Mesenchymal stem cell (in vitro differentiated cells and primary cell): ENCODE results near the gene BPIFB3.

Source experiments
- DNase-seq: peaks from one replicate; pipeline ENCODE4 v3.0.0-alpha.2; 2013
- H2AFZ ChIP-seq: one replicate; pipeline ENCODE4 v1.6.1; 2013; ENCODE audit warnings: low read depth, mild to moderate bottlenecking, control low read depth, inconsistent platforms, low read length, moderate library complexity
- H2AK5ac ChIP-seq: 2 replicates; pipeline ENCODE4 v1.6.1; 2013; ENCODE audit warnings: low read length, moderate library complexity, mild to moderate bottlenecking, inconsistent platforms; ENCODE audit not compliant: severe bottlenecking
- H2BK120ac ChIP-seq: one replicate; pipeline ENCODE4 v1.6.1; 2013; ENCODE audit warnings: low read depth, mild to moderate bottlenecking, inconsistent platforms, low read length, moderate library complexity
- H2BK12ac ChIP-seq, 2 experiments: one replicate each; pipeline ENCODE4 v1.6.1; 2013; ENCODE audit warnings: inconsistent platforms in 2 of 2, low read length in 2 of 2, mild to moderate bottlenecking in 2 of 2, moderate library complexity in 2 of 2, control low read depth in 1 of 2
- H2BK15ac ChIP-seq: one replicate; pipeline ENCODE4 v1.6.1; 2013; ENCODE audit warnings: mild to moderate bottlenecking, low read depth, inconsistent platforms; ENCODE audit not compliant: poor library complexity, severe bottlenecking
- H2BK5ac ChIP-seq: 2 replicates; pipeline ENCODE4 v1.6.1; 2013; ENCODE audit warnings: low read depth, mild to moderate bottlenecking, low read length, control low read depth, inconsistent platforms; ENCODE audit not compliant: poor library complexity, severe bottlenecking
- H3K14ac ChIP-seq, 2 experiments: one replicate each; pipeline ENCODE4 v1.6.1; 2013; ENCODE audit warnings: inconsistent platforms in 2 of 2, low read length in 2 of 2, control low read depth in 1 of 2, mild to moderate bottlenecking in 1 of 2, moderate library complexity in 1 of 2
- H3K18ac ChIP-seq, 2 experiments: one replicate each; pipeline ENCODE4 v1.6.1; 2013; ENCODE audit warnings: inconsistent platforms in 2 of 2, low read length in 2 of 2, control low read depth in 1 of 2, low read depth in 1 of 2, mild to moderate bottlenecking in 1 of 2
- H3K23ac ChIP-seq, 2 experiments: one replicate each; pipeline ENCODE4 v1.6.1; 2013; ENCODE audit warnings: inconsistent platforms in 2 of 2, low read length in 2 of 2, mild to moderate bottlenecking in 2 of 2, moderate library complexity in 2 of 2, control low read depth in 1 of 2
- H3K27ac ChIP-seq: 2 replicates; pipeline ENCODE4 v1.5.1; 2013; ENCODE audit warnings: mild to moderate bottlenecking, moderate library complexity, low read length, control low read depth, inconsistent platforms; ENCODE audit not compliant: poor library complexity, severe bottlenecking
- H3K27me3 ChIP-seq, 2 experiments: 2 replicates each; pipeline versions ENCODE4 v1.6.1 to v1.7.0; 2013; ENCODE audit warnings: low read length in 2 of 2, mild to moderate bottlenecking in 2 of 2, moderate library complexity in 2 of 2, control low read depth in 1 of 2, inconsistent platforms in 1 of 2; ENCODE audit not compliant: control insufficient read depth in 1 of 2, insufficient read depth in 1 of 2
- H3K36me3 ChIP-seq, 2 experiments: 2 replicates each; pipeline versions ENCODE4 v1.6.1 to v1.7.0; 2013; ENCODE audit warnings: low read length in 2 of 2, control low read depth in 1 of 2, inconsistent platforms in 1 of 2, low read depth in 1 of 2, mild to moderate bottlenecking in 1 of 2; ENCODE audit not compliant: insufficient read depth in 2 of 2, control insufficient read depth in 1 of 2
- H3K4ac ChIP-seq, 2 experiments: one replicate each; pipeline ENCODE4 v1.6.1; 2013; ENCODE audit warnings: inconsistent platforms in 2 of 2, low read length in 2 of 2, mild to moderate bottlenecking in 2 of 2, moderate library complexity in 2 of 2, control low read depth in 1 of 2, low read depth in 1 of 2
- H3K4me1 ChIP-seq: 2 replicates; pipeline ENCODE4 v1.6.1; 2013; ENCODE audit warnings: low read depth, low read length, control low read depth; ENCODE audit not compliant: control insufficient read depth, insufficient read depth
- H3K4me2 ChIP-seq: 2 replicates; pipeline ENCODE4 v1.6.1; 2013; ENCODE audit warnings: low read length, mild to moderate bottlenecking, inconsistent platforms; ENCODE audit not compliant: poor library complexity, severe bottlenecking
- H3K4me3 ChIP-seq, 2 experiments: 2 replicates each; pipeline versions ENCODE4 v1.5.1 to v1.7.0; 2013; ENCODE audit warnings: low read length in 2 of 2, mild to moderate bottlenecking in 2 of 2, control low read depth in 1 of 2, low read depth in 1 of 2; ENCODE audit not compliant: insufficient read depth in 1 of 2
- H3K79me1 ChIP-seq: replicated peaks from 2 replicates; pipeline ENCODE4 v1.6.1; 2013; ENCODE audit warnings: mild to moderate bottlenecking, control low read depth, low read length, inconsistent platforms; ENCODE audit not compliant: poor library complexity, severe bottlenecking
- H3K9ac ChIP-seq: 2 replicates; pipeline ENCODE4 v1.7.0; 2013; ENCODE audit warnings: mild to moderate bottlenecking, low read length, moderate library complexity
- H3K9me3 ChIP-seq: 2 replicates; pipeline ENCODE4 v1.7.0; 2013; ENCODE audit warnings: mild to moderate bottlenecking, low read length; ENCODE audit not compliant: control insufficient read depth
- H4K8ac ChIP-seq: one replicate; pipeline ENCODE4 v1.6.1; 2013; ENCODE audit warnings: inconsistent platforms, mild to moderate bottlenecking, low read length, moderate library complexity
- H4K91ac ChIP-seq: one replicate; pipeline ENCODE4 v1.6.1; 2013; ENCODE audit warnings: mild to moderate bottlenecking, low read length, inconsistent platforms
- WGBS: methylation state at CpG from one replicate; pipeline ENCODE4 v1.1.7; 2013; ENCODE audit warnings: mixed read lengths; 5-methylcytosine and 5-hydroxymethylcytosine counted together

BPIFB3 gene

GRCh38 chr20:33110147-33110825, 56.6 kb downstream of the BPIFB3 start:
- no peak overlapping the region for H3K14ac ChIP-seq
- no peak overlapping the region for H3K4me2 ChIP-seq
- peaks cover 4 to 27% of the 10 kb centered on the region in 2 experiments for H3K27me3 ChIP-seq
- no peaks in the 10 kb centered on the region for H3K4me1 ChIP-seq
- no peak overlapping the region for H3K18ac ChIP-seq
- 79% methylated on average over 4 of the region's 8 CpGs for WGBS
- H2BK12ac ChIP-seq: no peak overlapping the region
- H3K79me1 ChIP-seq: no peaks in the 10 kb centered on the region
- H3K9me3 ChIP-seq: no peaks in the 10 kb centered on the region
- no peaks in the 10 kb centered on the region for H3K36me3 ChIP-seq
- no peak overlapping the region for H3K23ac ChIP-seq
- H4K8ac ChIP-seq: no peak overlapping the region
- H2AFZ ChIP-seq: no peak overlapping the region
- H2BK120ac ChIP-seq: no peak overlapping the region
- no peak overlapping the region for H3K9ac ChIP-seq
- DNase-seq: no peak
- no peak overlapping the region for H3K4me3 ChIP-seq
- no peak overlapping the region for H3K27ac ChIP-seq
- H2AK5ac ChIP-seq: no peak overlapping the region
- no peak overlapping the region for H2BK5ac ChIP-seq
- H3K4ac ChIP-seq: no peak overlapping the region
- H2BK15ac ChIP-seq: no peak overlapping the region
- no peak overlapping the region for H4K91ac ChIP-seq

- H2BK12ac ChIP-seq: no peak overlapping the region
- no peak overlapping the region for H2AK5ac ChIP-seq
- peaks cover 0 to 23% of the 10 kb centered on the region in 2 experiments for H3K27me3 ChIP-seq
- no peak overlapping the region for H2BK5ac ChIP-seq
- H3K4ac ChIP-seq: no peak overlapping the region
- H2BK120ac ChIP-seq: no peak overlapping the region
- no peak overlapping the region for H3K4me3 ChIP-seq
- H3K23ac ChIP-seq: no peak overlapping the region
- no peaks in the 10 kb centered on the region for H3K9me3 ChIP-seq
- no peaks in the 10 kb centered on the region for H3K36me3 ChIP-seq
- H3K4me1 ChIP-seq: no peaks in the 10 kb centered on the region
- no peak overlapping the region for H3K14ac ChIP-seq
- DNase-seq: no peak
- no peak overlapping the region for H4K91ac ChIP-seq
- H3K4me2 ChIP-seq: no peak overlapping the region
- H3K9ac ChIP-seq: no peak overlapping the region
- H4K8ac ChIP-seq: no peak overlapping the region
- H2AFZ ChIP-seq: no peak overlapping the region
- no peaks in the 10 kb centered on the region for H3K79me1 ChIP-seq
- H2BK15ac ChIP-seq: no peak overlapping the region
- no peak overlapping the region for H3K27ac ChIP-seq
- no peak overlapping the region for H3K18ac ChIP-seq
- 93% methylated on average over 5 of the region's 5 CpGs for WGBS
Observed at GRCh38 chr20:33111306-33111705, 57.6 kb downstream of the BPIFB3 start.

DNA sequence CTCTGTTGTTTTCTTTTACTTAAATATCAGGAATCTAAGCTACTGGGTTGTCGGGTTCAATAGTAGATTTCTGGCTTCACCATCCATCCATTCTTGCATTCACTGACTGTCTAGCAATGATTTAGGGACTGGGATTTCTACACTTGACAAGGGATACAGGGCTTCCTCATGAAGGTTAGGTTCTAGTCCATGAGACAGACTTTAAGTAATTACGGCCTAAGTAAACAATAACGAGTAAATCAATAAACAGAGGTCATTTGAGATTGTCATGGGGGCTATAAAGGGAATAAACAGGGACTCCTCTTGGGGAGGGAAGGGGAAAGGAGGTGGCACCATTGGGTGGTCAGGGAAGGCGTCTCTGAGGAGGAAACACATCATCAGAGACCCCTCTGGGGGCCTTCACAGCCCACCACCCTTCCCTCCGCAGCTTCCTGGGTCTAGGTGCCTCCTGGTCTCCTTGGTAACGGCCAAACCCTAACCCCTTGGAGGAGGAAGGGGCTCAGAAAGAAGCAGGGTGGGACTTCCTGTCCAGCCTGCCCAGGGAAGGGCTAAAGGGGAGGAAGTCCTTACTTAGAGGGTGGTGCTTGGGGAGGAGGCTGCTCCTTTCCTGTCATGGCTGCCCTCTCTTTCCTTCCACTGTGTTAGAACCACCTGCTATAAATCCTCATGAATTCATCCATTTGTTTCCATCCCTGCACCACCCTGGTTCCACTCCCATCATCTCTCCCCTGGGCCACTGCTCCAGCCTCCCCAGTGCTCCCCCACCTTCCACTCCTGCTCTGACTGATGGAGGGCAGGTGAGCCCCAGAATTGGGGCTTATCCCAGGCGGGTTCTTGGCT, 59.1 kb downstream of the BPIFB3 start:
- H3K23ac ChIP-seq: no peak overlapping the region
- no peak overlapping the region for H3K18ac ChIP-seq
- H3K27me3 ChIP-seq: peaks cover 0 to 23% of the 10 kb centered on the region in 2 experiments
- no peaks in the 10 kb centered on the region for H3K79me1 ChIP-seq
- H3K4ac ChIP-seq: no peak overlapping the region
- H3K9ac ChIP-seq: no peak overlapping the region
- H2BK15ac ChIP-seq: no peak overlapping the region
- H3K4me1 ChIP-seq: no peaks in the 10 kb centered on the region
- H3K4me2 ChIP-seq: no peak overlapping the region
- H4K91ac ChIP-seq: no peak overlapping the region
- no peak overlapping the region for H2BK5ac ChIP-seq
- no peak overlapping the region for H3K27ac ChIP-seq
- H3K36me3 ChIP-seq: no peaks in the 10 kb centered on the region
- DNase-seq: no peak
- no peak overlapping the region for H2BK120ac ChIP-seq
- no peak overlapping the region for H2AK5ac ChIP-seq
- no peak overlapping the region for H3K14ac ChIP-seq
- 86% methylated on average over 4 of the region's 7 CpGs for WGBS
- no peak overlapping the region for H2AFZ ChIP-seq
- no peak overlapping the region for H3K4me3 ChIP-seq
- no peak overlapping the region for H4K8ac ChIP-seq
- no peak overlapping the region for H2BK12ac ChIP-seq
- no peaks in the 10 kb centered on the region for H3K9me3 ChIP-seq

GRCh38 chr20:33113387-33113908, 59.7 kb downstream of the BPIFB3 start:
- H3K4me3 ChIP-seq: no peak overlapping the region
- no peak overlapping the region for H2BK12ac ChIP-seq
- H3K4me1 ChIP-seq: no peaks in the 10 kb centered on the region
- no peak overlapping the region for H3K4me2 ChIP-seq
- H3K27ac ChIP-seq: no peak overlapping the region
- no peak overlapping the region for H2BK15ac ChIP-seq
- H3K9ac ChIP-seq: no peak overlapping the region
- no peak overlapping the region for H3K14ac ChIP-seq
- no peak overlapping the region for H3K23ac ChIP-seq
- no peak for DNase-seq
- no peak overlapping the region for H4K91ac ChIP-seq
- H2BK120ac ChIP-seq: no peak overlapping the region
- no peaks in the 10 kb centered on the region for H3K9me3 ChIP-seq
- H3K27me3 ChIP-seq: peaks cover 0 to 23% of the 10 kb centered on the region in 2 experiments
- H2BK5ac ChIP-seq: no peak overlapping the region
- H3K36me3 ChIP-seq: no peaks in the 10 kb centered on the region
- 81% methylated on average over 5 of the region's 6 CpGs for WGBS
- no peak overlapping the region for H3K18ac ChIP-seq
- H3K79me1 ChIP-seq: no peaks in the 10 kb centered on the region
- H4K8ac ChIP-seq: no peak overlapping the region
- H3K4ac ChIP-seq: no peak overlapping the region
- H2AK5ac ChIP-seq: no peak overlapping the region
- no peak overlapping the region for H2AFZ ChIP-seq
